Measurements from ENCODE around the gene ADGRG1. TPM values are rescaled to one million over a fixed set of nuclear protein-coding genes. Genes with fewer than 3 reads are reported as not detected.

ADGRG1 gene
- total and polyA plus RNA-seq, 2 donors (not counting 1 experiment from before 2014, with no cell fraction given): 0.20 to 0.61 TPM

- Histone ChIP-seq H3K9me3 (ENCODE audit: control extremely low read depth in 1 of 3, control insufficient read depth in 2 of 3, insufficient read depth in 1 of 3, low read length in 2 of 3) (peaks cover 0 to 11% (median 0%) of the 10 kb centered on the region in 3 donors), H3K36me3 (replicated peaks in 1 of 2; ENCODE audit: control extremely low read depth in 1 of 2, control insufficient read depth in 1 of 2, extremely low read depth in 1 of 2, insufficient read depth in 2 of 2, low read length in 1 of 2) (no peaks in the 10 kb centered on the region), H2AFZ (ENCODE audit: insufficient read depth, low read depth, low read length, poor library complexity, severe bottlenecking) (no peak overlapping the region), H3K4me3 (ENCODE audit: control extremely low read depth in 1 of 5, extremely low read depth in 1 of 5, insufficient read depth in 1 of 5, low read depth in 2 of 5, low read length in 4 of 5) (no peak overlapping the region), H3K27me3 (replicated peaks in 1 of 4; ENCODE audit: control extremely low read depth in 1 of 4, control insufficient read depth in 3 of 4, insufficient read depth in 4 of 4, low read length in 3 of 4) (no peaks in the 10 kb centered on the region), H3K9ac (ENCODE audit: low read length) (no peak overlapping the region), H3K27ac (ENCODE audit: low read length in 2 of 2) (no peak overlapping the region), H3K4me1 (ENCODE audit: control insufficient read depth in 2 of 2, insufficient read depth in 2 of 2, low read length in 2 of 2) (no peaks in the 10 kb centered on the region), H3K79me2 (ENCODE audit: control insufficient read depth, insufficient read depth, low read length) (no peaks in the 10 kb centered on the region), H4K20me1 (ENCODE audit: control insufficient read depth, insufficient read depth, low read length, poor library complexity, severe bottlenecking) (no peaks in the 10 kb centered on the region), H3K4me2 (replicated peaks; ENCODE audit: low read depth, low read length, poor library complexity, severe bottlenecking) (no peak overlapping the region)
- POLR2A ChIA-PET: no interaction called here
- WGBS (ENCODE audit: insufficient coverage): 83% methylated on average over 1 of the region's 6 CpGs
- Mint-ChIP-seq H3K4me1 (no peaks in the 10 kb centered on the region), H3K27me3 (peaks cover 9% of the 10 kb centered on the region), H3K4me3 (no peak overlapping the region), H3K27ac (no peak overlapping the region), H3K9me3 (ENCODE audit: insufficient read depth) (no peaks in the 10 kb centered on the region)
- no peak for TF ChIP-seq EZH2 (IDR thresholded peaks at IDR 0.05; ENCODE audit: borderline replicate concordance, insufficient read depth, low read depth, low read length, poor library complexity, severe bottlenecking)
- TF ChIP-seq CTCF (IDR thresholded peaks at IDR 0.05): no peak
- ATAC-seq (ENCODE audit: low read depth) (no peak), DNase-seq (no peak)
- intact Hi-C loops (cut with micrococcal nuclease): no loop called here
- CTCF ChIA-PET: no interaction called here
Observed at GRCh38 chr16:57664662-57665025, 36.2 kb downstream of the ADGRG1 start.

GRCh38 chr16:57665541-57665940 is 37.1 kb downstream of the ADGRG1 start:
- intact Hi-C loops (cut with micrococcal nuclease): no loop called here
- no peak overlapping the region for H2AFZ ChIP-seq (ENCODE audit: insufficient read depth, low read depth, low read length, poor library complexity, severe bottlenecking)
- no peak for TF ChIP-seq CTCF (IDR thresholded peaks at IDR 0.05)
- no peak for TF ChIP-seq EZH2 (IDR thresholded peaks at IDR 0.05; ENCODE audit: borderline replicate concordance, insufficient read depth, low read depth, low read length, poor library complexity, severe bottlenecking)
- no peaks in the 10 kb centered on the region for H3K36me3 ChIP-seq (replicated peaks in 1 of 2; ENCODE audit: control extremely low read depth in 1 of 2, control insufficient read depth in 1 of 2, extremely low read depth in 1 of 2, insufficient read depth in 2 of 2, low read length in 1 of 2)
- H3K4me1 Mint-ChIP-seq: no peaks in the 10 kb centered on the region
- H3K9me3 ChIP-seq (ENCODE audit: control extremely low read depth in 1 of 3, control insufficient read depth in 2 of 3, insufficient read depth in 1 of 3, low read length in 2 of 3): peaks cover 0 to 11% (median 0%) of the 10 kb centered on the region in 3 donors
- no peak overlapping the region for H3K27ac ChIP-seq (ENCODE audit: low read length in 2 of 2)
- ChIA-PET CTCF (no interaction called here), POLR2A (no interaction called here)
- no peak overlapping the region for H3K27ac Mint-ChIP-seq
- H3K4me1 ChIP-seq (ENCODE audit: control insufficient read depth in 2 of 2, insufficient read depth in 2 of 2, low read length in 2 of 2): no peaks in the 10 kb centered on the region
- no CpG with 5 or more reads among the region's 4 CpGs for WGBS (ENCODE audit: insufficient coverage)
- no peak overlapping the region for H3K4me3 Mint-ChIP-seq
- H3K9ac ChIP-seq (ENCODE audit: low read length): no peak overlapping the region
- ATAC-seq (ENCODE audit: low read depth) (no peak), DNase-seq (no peak)
- no peaks in the 10 kb centered on the region for H3K79me2 ChIP-seq (ENCODE audit: control insufficient read depth, insufficient read depth, low read length)
- H4K20me1 ChIP-seq (ENCODE audit: control insufficient read depth, insufficient read depth, low read length, poor library complexity, severe bottlenecking): no peaks in the 10 kb centered on the region
- H3K27me3 ChIP-seq (replicated peaks in 1 of 4; ENCODE audit: control extremely low read depth in 1 of 4, control insufficient read depth in 3 of 4, insufficient read depth in 4 of 4, low read length in 3 of 4): no peaks in the 10 kb centered on the region
- H3K9me3 Mint-ChIP-seq (ENCODE audit: insufficient read depth): no peaks in the 10 kb centered on the region
- peaks cover 9% of the 10 kb centered on the region for H3K27me3 Mint-ChIP-seq
- H3K4me2 ChIP-seq (replicated peaks; ENCODE audit: low read depth, low read length, poor library complexity, severe bottlenecking): no peak overlapping the region
- no peak overlapping the region for H3K4me3 ChIP-seq (ENCODE audit: control extremely low read depth in 1 of 5, extremely low read depth in 1 of 5, insufficient read depth in 1 of 5, low read depth in 2 of 5, low read length in 4 of 5)

All from B cell (primary cell).